Endothelial cell of umbilical vein (primary cell): ENCODE results near the gene HLA-DQA2.

Experiments used
- CTCF ChIP-seq, 2 donors: IDR thresholded peaks; 1 replicate in 1 of 2; 2 replicates in 1 of 2; pipeline ENCODE4 v1.5.1; 2011; ENCODE audit warnings: low read length in 2 of 2, mild to moderate bottlenecking in 2 of 2, moderate library complexity in 2 of 2, control low read depth in 1 of 2, inconsistent platforms in 1 of 2, low read depth in 1 of 2; ENCODE audit not compliant: insufficient read depth in 1 of 2; ENCODE audit errors: extremely low read depth in 1 of 2
- EZH2 ChIP-seq: IDR thresholded peaks from 2 replicates; pipeline ENCODE4 v1.6.1; 2012; ENCODE audit warnings: borderline replicate concordance, low read depth, mild to moderate bottlenecking, moderate library complexity, low read length, inconsistent platforms; ENCODE audit not compliant: severe bottlenecking
- MYC ChIP-seq: IDR thresholded peaks from one replicate; pipeline ENCODE4 v1.6.1; 2011; ENCODE audit warnings: mild to moderate bottlenecking, low read depth, low read length
- POLR2A ChIP-seq: IDR thresholded peaks from 2 replicates; pipeline ENCODE4 v1.6.1; 2012; ENCODE audit warnings: low read depth, mild to moderate bottlenecking, control low read depth, low read length
- POLR2AphosphoS5 ChIP-seq: IDR thresholded peaks from 2 replicates; pipeline ENCODE4 v1.6.1; 2012; ENCODE audit warnings: low read depth, mild to moderate bottlenecking, control low read depth, low read length, moderate library complexity; ENCODE audit not compliant: insufficient read depth
- TF ChIP-seq, protein P1 (sequence below): IDR thresholded peaks from 2 replicates; pipeline ENCODE4 v1.6.1; 2011; ENCODE audit not compliant: insufficient read depth, insufficient read length

DNA sequence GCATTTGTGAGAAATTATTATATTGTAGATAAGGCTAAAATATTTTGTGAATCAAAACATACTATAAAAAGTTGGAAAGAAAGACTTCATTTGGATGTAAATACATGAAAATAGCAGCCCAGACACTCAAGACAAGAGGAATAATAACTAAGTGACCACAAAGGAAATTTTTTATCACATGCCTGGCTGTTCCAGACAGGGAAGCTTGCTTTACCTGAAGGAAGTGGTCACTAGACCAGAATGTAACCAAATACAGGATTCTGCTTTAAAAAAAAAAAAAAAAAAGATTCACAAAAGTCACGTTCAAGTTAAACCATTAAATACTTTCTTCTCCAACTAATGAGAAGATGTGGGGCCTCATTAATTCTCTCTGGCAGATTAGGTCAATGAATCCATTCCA, 31.5 kb downstream of the HLA-DQA2 start:
- TF ChIP-seq CTCF (IDR thresholded peaks at IDR 0.05; ENCODE audit: extremely low read depth in 1 of 2, insufficient read depth in 1 of 2, low read depth in 1 of 2, low read length in 2 of 2) (no peak), POLR2A (no peak), MYC (no peak), EZH2 (no peak), POLR2AphosphoS5 (no peak)
- TF ChIP-seq, protein P1, sequence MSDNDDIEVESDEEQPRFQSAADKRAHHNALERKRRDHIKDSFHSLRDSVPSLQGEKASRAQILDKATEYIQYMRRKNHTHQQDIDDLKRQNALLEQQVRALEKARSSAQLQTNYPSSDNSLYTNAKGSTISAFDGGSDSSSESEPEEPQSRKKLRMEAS, result no peak
